OCI-LY7 (cell line): ENCODE results near the gene CSF1. TPM values are rescaled to one million over a fixed set of nuclear protein-coding genes. Genes with fewer than 3 reads are reported as not detected.

Source experiments
- BruUV-seq: library from RNA; stranded (reverse); fragments of 400-500 nt; replicated peaks from 2 replicates; lab custom pipeline; 2021; lab: Mats Ljungman, UMichigan
- CTCF ChIA-PET: fragments of 300-600 bp; sonication (Branson Sonifier 250); formaldehyde crosslinking; loops from one replicate; lab custom pipeline; 2022; ENCODE audit warnings: antibody characterized with exemption; ENCODE audit not compliant: unreplicated experiment; lab: Charles Lee
- POLR2A ChIA-PET: fragments of 300-600 bp; sonication (Branson Sonifier 250); formaldehyde crosslinking; loops from one replicate; lab custom pipeline; 2022; ENCODE audit warnings: antibody characterized with exemption; lab: Charles Lee
- DNase-seq: peaks from one replicate; pipeline ENCODE4 v3.0.0-alpha.2; 2015; ENCODE audit warnings: low spot score
- H2AFZ ChIP-seq: fragments of 200-600 bp; sonication (generic), shearing (Covaris generic); 2 replicates; pipeline ENCODE4 v1.6.1; 2014; ENCODE audit warnings: mild to moderate bottlenecking, antibody characterized with exemption, low read length, moderate library complexity
- H3K27ac ChIP-seq: fragments of 200-600 bp; sonication (generic); 2 replicates; pipeline ENCODE4 v1.5.1; 2014; ENCODE audit warnings: mixed run types, low read depth, mild to moderate bottlenecking, moderate library complexity, low read length, inconsistent platforms; ENCODE audit not compliant: poor library complexity, severe bottlenecking
- H3K36me3 ChIP-seq: fragments of 200-600 bp; sonication (generic); 2 replicates; pipeline ENCODE4 v1.6.1; 2014; ENCODE audit warnings: mild to moderate bottlenecking, antibody characterized with exemption, low read length, moderate library complexity, mixed read lengths; ENCODE audit not compliant: insufficient read depth
- H3K4me1 ChIP-seq: fragments of 200-600 bp; sonication (generic); 2 replicates; pipeline ENCODE4 v1.5.1; 2014; ENCODE audit warnings: mild to moderate bottlenecking, low read length; ENCODE audit not compliant: insufficient read depth, poor library complexity, severe bottlenecking
- H3K4me2 ChIP-seq: fragments of 200-600 bp; sonication (generic); 2 replicates; pipeline ENCODE4 v1.6.1; 2014; ENCODE audit warnings: mild to moderate bottlenecking, low read length
- H3K4me3 ChIP-seq: fragments of 200-600 bp; sonication (generic); 2 replicates; pipeline ENCODE4 v1.5.1; 2014; ENCODE audit warnings: mild to moderate bottlenecking, low read depth, low read length; ENCODE audit not compliant: poor library complexity, severe bottlenecking
- H3K79me2 ChIP-seq: fragments of 200-600 bp; sonication (generic); 2 replicates; pipeline ENCODE4 v1.6.1; 2016; ENCODE audit warnings: low read depth, mild to moderate bottlenecking, low read length, moderate library complexity, mixed read lengths; ENCODE audit not compliant: insufficient read depth
- H3K9me2 ChIP-seq: fragments of 200-600 bp; sonication (generic); 2 replicates; pipeline ENCODE4 v1.6.1; 2016; ENCODE audit warnings: mild to moderate bottlenecking, low read length, mixed read lengths; ENCODE audit not compliant: insufficient read depth
- H3K9me3 ChIP-seq: fragments of 200-600 bp; sonication (generic); 2 replicates; pipeline ENCODE4 v1.6.1; 2014; ENCODE audit warnings: mild to moderate bottlenecking, mixed run types, low read length, mixed read lengths
- H4K20me1 ChIP-seq: fragments of 200-600 bp; sonication (generic); 2 replicates; pipeline ENCODE4 v1.6.1; 2014; ENCODE audit warnings: mild to moderate bottlenecking, antibody characterized with exemption, low read length, moderate library complexity, mixed read lengths; ENCODE audit not compliant: insufficient read depth
- CTCF ChIP-seq: fragments of 200-600 bp; sonication (generic); conservative IDR thresholded peaks from 2 replicates; pipeline ENCODE4 v1.5.1; 2014; ENCODE audit warnings: mild to moderate bottlenecking, antibody characterized with exemption, low read length, moderate library complexity, mixed read lengths
- EZH2phosphoT487 ChIP-seq: fragments of 200-600 bp; sonication (generic); IDR thresholded peaks from 2 replicates; pipeline ENCODE4 v1.6.1; 2018; ENCODE audit warnings: low read depth, borderline replicate concordance, mild to moderate bottlenecking, mixed run types, antibody characterized with exemption, low read length, moderate library complexity, mixed read lengths
- intact Hi-C: fragments of 100-400 bp; cut with micrococcal nuclease; formaldehyde crosslinking; loops from one replicate; pipeline ENCODE4 v1.10.0; 2022; ENCODE audit not compliant: unreplicated experiment
- total RNA-seq, 2 experiments: library from RNA; depleted of rRNA in 1 of 2; stranded (reverse); fragments of >200 nt in 1 of 2; shearing (Covaris generic) in 1 of 2; gene quantifications; 2 replicates each; pipeline ENCODE4 v1.2.3, GENCODE V29; 2014 to 2022

Gene CSF1
- total RNA-seq, 2 experiments from 2014 or later = not detected

GRCh38 chr1:109901141-109901523, 9.5 kb upstream of the CSF1 start:
- ChIA-PET POLR2A (no interaction called here), CTCF (no interaction called here)
- no peak overlapping the region for H3K4me3 ChIP-seq
- peaks cover 6% of the 10 kb centered on the region for H3K4me1 ChIP-seq
- no peak for TF ChIP-seq EZH2phosphoT487
- TF ChIP-seq CTCF = no peak
- no peak overlapping the region for H2AFZ ChIP-seq
- H3K27ac ChIP-seq = no peak overlapping the region
- no peaks in the 10 kb centered on the region for H3K9me2 ChIP-seq
- H3K4me2 ChIP-seq = no peak overlapping the region
- intact Hi-C loops = no loop called here
- H3K36me3 ChIP-seq = no peaks in the 10 kb centered on the region
- H3K79me2 ChIP-seq = no peaks in the 10 kb centered on the region
- H4K20me1 ChIP-seq = no peaks in the 10 kb centered on the region
- DNase-seq = no peak
- H3K9me3 ChIP-seq = no peaks in the 10 kb centered on the region
- BruUV-seq = no TSS peak

GRCh38 chr1:109901524-109902145, 9.0 kb upstream of the CSF1 start:
- ChIA-PET POLR2A (no interaction called here), CTCF (no interaction called here)
- Histone ChIP-seq H3K79me2 (no peaks in the 10 kb centered on the region), H3K9me2 (no peaks in the 10 kb centered on the region), H3K4me1 (peaks cover 11% of the 10 kb centered on the region), H3K36me3 (no peaks in the 10 kb centered on the region), H3K9me3 (no peaks in the 10 kb centered on the region), H4K20me1 (no peaks in the 10 kb centered on the region), H3K4me3 (no peak overlapping the region), H2AFZ (no peak overlapping the region), H3K4me2 (no peak overlapping the region), H3K27ac (no peak overlapping the region)
- no peak for DNase-seq
- intact Hi-C loops = no loop called here
- no TSS peak for BruUV-seq
- TF ChIP-seq EZH2phosphoT487 (no peak), CTCF (no peak)

- no peak overlapping the region for H3K4me3 ChIP-seq
- intact Hi-C loops = no loop called here
- CTCF ChIA-PET = no interaction called here
- no peaks in the 10 kb centered on the region for H3K9me2 ChIP-seq
- H3K79me2 ChIP-seq = no peaks in the 10 kb centered on the region
- no TSS peak for BruUV-seq
- H2AFZ ChIP-seq = no peak overlapping the region
- no peak for DNase-seq
- H3K4me2 ChIP-seq = no peak overlapping the region
- no peak overlapping the region for H3K27ac ChIP-seq
- TF ChIP-seq EZH2phosphoT487 (no peak), CTCF (no peak)
- H4K20me1 ChIP-seq = no peaks in the 10 kb centered on the region
- peaks cover 11% of the 10 kb centered on the region for H3K4me1 ChIP-seq
- no peaks in the 10 kb centered on the region for H3K36me3 ChIP-seq
- H3K9me3 ChIP-seq = no peaks in the 10 kb centered on the region
- POLR2A ChIA-PET = no interaction called here
These were observed 8.3 kb upstream of the CSF1 start for GRCh38 chr1:109902204-109902985.
